HL-60 (cell line): Measurements from ENCODE around the gene HNRNPH2.

ENCODE experiments used
- DNase-seq, 2 experiments: peaks; one replicate each; pipeline ENCODE4 v3.0.0-alpha.2; 2010 to 2020; ENCODE audit warnings: low read depth in 1 of 2, low spot score in 1 of 2
- H3K27ac ChIP-seq: fragments of 250-450 bp; sonication (Bioruptor Pico); replicated peaks from 2 replicates; pipeline ENCODE4 v1.5.1; 2020; ENCODE audit warnings: mild to moderate bottlenecking, moderate library complexity
- H3K27me3 ChIP-seq: fragments of 250-450 bp; sonication (Bioruptor Pico); 2 replicates; pipeline ENCODE4 v1.5.1; 2021; ENCODE audit warnings: mild to moderate bottlenecking, moderate library complexity; ENCODE audit not compliant: insufficient read depth, poor library complexity, severe bottlenecking
- H3K4me3 ChIP-seq: replicated peaks from 2 replicates; pipeline ENCODE4 v1.5.1; 2011; ENCODE audit warnings: mild to moderate bottlenecking, control low read depth, low read length; ENCODE audit not compliant: insufficient read depth
- GABPA ChIP-seq: IDR thresholded peaks from 2 replicates; pipeline ENCODE4 v1.6.1; 2012; ENCODE audit warnings: low read depth
- POLR2AphosphoS5 ChIP-seq: IDR thresholded peaks from 2 replicates; pipeline ENCODE4 v1.6.1; 2012; ENCODE audit warnings: low read depth
- SPI1 ChIP-seq: IDR thresholded peaks from 2 replicates; pipeline ENCODE4 v1.6.1; 2012; ENCODE audit warnings: low read depth, mild to moderate bottlenecking, borderline replicate concordance
- TF ChIP-seq, protein P1 (sequence below): IDR thresholded peaks from 2 replicates; pipeline ENCODE4 v1.6.1; 2012; ENCODE audit warnings: low read depth; ENCODE audit not compliant: insufficient replicate concordance
- TF ChIP-seq, protein P2 (sequence below): IDR thresholded peaks from one replicate; pipeline ENCODE4 v1.5.1; 2011; ENCODE audit warnings: low read length, control low read depth, inconsistent platforms; ENCODE audit not compliant: insufficient read depth

HNRNPH2 gene

GRCh38 chrX:101398694-101399093 is 9.3 kb upstream of the HNRNPH2 start:
- TF ChIP-seq, protein P1, sequence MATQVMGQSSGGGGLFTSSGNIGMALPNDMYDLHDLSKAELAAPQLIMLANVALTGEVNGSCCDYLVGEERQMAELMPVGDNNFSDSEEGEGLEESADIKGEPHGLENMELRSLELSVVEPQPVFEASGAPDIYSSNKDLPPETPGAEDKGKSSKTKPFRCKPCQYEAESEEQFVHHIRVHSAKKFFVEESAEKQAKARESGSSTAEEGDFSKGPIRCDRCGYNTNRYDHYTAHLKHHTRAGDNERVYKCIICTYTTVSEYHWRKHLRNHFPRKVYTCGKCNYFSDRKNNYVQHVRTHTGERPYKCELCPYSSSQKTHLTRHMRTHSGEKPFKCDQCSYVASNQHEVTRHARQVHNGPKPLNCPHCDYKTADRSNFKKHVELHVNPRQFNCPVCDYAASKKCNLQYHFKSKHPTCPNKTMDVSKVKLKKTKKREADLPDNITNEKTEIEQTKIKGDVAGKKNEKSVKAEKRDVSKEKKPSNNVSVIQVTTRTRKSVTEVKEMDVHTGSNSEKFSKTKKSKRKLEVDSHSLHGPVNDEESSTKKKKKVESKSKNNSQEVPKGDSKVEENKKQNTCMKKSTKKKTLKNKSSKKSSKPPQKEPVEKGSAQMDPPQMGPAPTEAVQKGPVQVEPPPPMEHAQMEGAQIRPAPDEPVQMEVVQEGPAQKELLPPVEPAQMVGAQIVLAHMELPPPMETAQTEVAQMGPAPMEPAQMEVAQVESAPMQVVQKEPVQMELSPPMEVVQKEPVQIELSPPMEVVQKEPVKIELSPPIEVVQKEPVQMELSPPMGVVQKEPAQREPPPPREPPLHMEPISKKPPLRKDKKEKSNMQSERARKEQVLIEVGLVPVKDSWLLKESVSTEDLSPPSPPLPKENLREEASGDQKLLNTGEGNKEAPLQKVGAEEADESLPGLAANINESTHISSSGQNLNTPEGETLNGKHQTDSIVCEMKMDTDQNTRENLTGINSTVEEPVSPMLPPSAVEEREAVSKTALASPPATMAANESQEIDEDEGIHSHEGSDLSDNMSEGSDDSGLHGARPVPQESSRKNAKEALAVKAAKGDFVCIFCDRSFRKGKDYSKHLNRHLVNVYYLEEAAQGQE = no peak
- TF ChIP-seq POLR2AphosphoS5 (no peak), GABPA (no peak), SPI1 (no peak)
- TF ChIP-seq, protein P2, sequence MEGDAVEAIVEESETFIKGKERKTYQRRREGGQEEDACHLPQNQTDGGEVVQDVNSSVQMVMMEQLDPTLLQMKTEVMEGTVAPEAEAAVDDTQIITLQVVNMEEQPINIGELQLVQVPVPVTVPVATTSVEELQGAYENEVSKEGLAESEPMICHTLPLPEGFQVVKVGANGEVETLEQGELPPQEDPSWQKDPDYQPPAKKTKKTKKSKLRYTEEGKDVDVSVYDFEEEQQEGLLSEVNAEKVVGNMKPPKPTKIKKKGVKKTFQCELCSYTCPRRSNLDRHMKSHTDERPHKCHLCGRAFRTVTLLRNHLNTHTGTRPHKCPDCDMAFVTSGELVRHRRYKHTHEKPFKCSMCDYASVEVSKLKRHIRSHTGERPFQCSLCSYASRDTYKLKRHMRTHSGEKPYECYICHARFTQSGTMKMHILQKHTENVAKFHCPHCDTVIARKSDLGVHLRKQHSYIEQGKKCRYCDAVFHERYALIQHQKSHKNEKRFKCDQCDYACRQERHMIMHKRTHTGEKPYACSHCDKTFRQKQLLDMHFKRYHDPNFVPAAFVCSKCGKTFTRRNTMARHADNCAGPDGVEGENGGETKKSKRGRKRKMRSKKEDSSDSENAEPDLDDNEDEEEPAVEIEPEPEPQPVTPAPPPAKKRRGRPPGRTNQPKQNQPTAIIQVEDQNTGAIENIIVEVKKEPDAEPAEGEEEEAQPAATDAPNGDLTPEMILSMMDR = no peak
- H3K27ac ChIP-seq = no peak overlapping the region
- no peaks in the 10 kb centered on the region for H3K27me3 ChIP-seq
- H3K4me3 ChIP-seq = no peak overlapping the region
- DNase-seq = no peak

DNA sequence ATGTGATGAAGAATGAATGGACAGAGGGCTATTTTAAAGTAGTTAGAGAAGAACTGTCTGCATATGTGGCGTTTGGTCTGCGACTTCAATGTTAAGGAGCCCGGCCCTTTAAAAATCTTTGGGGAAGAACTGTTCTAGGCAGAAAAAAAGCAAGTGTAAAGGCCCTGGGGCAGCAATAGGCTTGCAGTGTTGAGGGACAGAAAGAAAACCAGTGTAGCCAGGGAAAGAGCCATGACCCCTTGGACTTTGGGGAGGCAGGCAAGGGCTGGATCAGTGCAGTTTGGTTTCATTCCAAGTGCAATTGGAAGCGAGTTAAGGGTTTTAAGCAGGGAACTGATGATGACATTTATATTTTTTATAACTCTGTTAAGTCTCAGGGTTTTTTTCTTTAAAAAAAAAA is 8.2 kb upstream of the HNRNPH2 start:
- Histone ChIP-seq H3K4me3 (no peak overlapping the region), H3K27me3 (no peaks in the 10 kb centered on the region), H3K27ac (no peak overlapping the region)
- DNase-seq = no peak
- TF ChIP-seq SPI1 (no peak), POLR2AphosphoS5 (no peak), GABPA (no peak)
- TF ChIP-seq, protein P2 = no peak
- TF ChIP-seq, protein P1 = no peak

- peak in 1 of 2 experiments; percentile 31 for DNase-seq
- Histone ChIP-seq H3K27ac (peak overlapping the region; percentile 96), H3K4me3 (peak overlapping the region; percentile 71), H3K27me3 (no peaks in the 10 kb centered on the region)
- no peak for TF ChIP-seq GABPA
- TF ChIP-seq, protein P1 = no peak
- TF ChIP-seq, protein P2 = no peak
- TF ChIP-seq SPI1 = no peak
- no peak for TF ChIP-seq POLR2AphosphoS5
These were observed 765 bp upstream of the HNRNPH2 start for GRCh38 chrX:101407167-101407747.
